ENCODE data around the gene TBX3. TPM values are rescaled to one million over a fixed set of nuclear protein-coding genes. Genes with fewer than 3 reads are reported as not detected.

TBX3 gene
- total RNA-seq, 1 donor from 2014 or later, result 2.0 TPM

- Histone ChIP-seq H3K9me3 (ENCODE audit: insufficient read depth, low read depth, low read length) (no peaks in the 10 kb centered on the region), H3K4me2 (ENCODE audit: low read length) (peak overlapping the region; percentile 49), H3K27ac (ENCODE audit: low read depth, low read length) (peak overlapping the region; percentile 16), H3K4me1 (ENCODE audit: insufficient read depth, low read length) (peaks cover 22% of the 10 kb centered on the region), H3K79me2 (ENCODE audit: insufficient read depth, low read length) (no peaks in the 10 kb centered on the region), H3K27me3 (ENCODE audit: insufficient read depth, low read length) (no peaks in the 10 kb centered on the region), H3K4me3 (ENCODE audit: insufficient read depth, low read depth, low read length) (no peak overlapping the region), H4K20me1 (ENCODE audit: insufficient read depth, low read length) (no peaks in the 10 kb centered on the region), H3K9ac (ENCODE audit: low read length) (peak overlapping the region; percentile 26), H2AFZ (ENCODE audit: low read depth, low read length) (no peak overlapping the region), H3K36me3 (ENCODE audit: insufficient read depth, low read length) (no peaks in the 10 kb centered on the region)
- H3K27me3 Mint-ChIP-seq (ENCODE audit: low read depth, unreplicated experiment), result peaks cover 16% of the 10 kb centered on the region
- H3K4me3 Mint-ChIP-seq (ENCODE audit: unreplicated experiment), result no peak overlapping the region
- FAIRE-seq (no peak), DNase-seq (ENCODE audit: low read depth) (peak; percentile 64)
- no peak overlapping the region for H3K27ac Mint-ChIP-seq (ENCODE audit: unreplicated experiment)
- TF ChIP-seq CTCF (IDR thresholded peaks at IDR 0.05; ENCODE audit: insufficient read depth, low read depth, low read length), result no peak
- no peak for TF ChIP-seq EZH2 (IDR thresholded peaks at IDR 0.05; ENCODE audit: insufficient read depth, low read length)
- H3K9me3 Mint-ChIP-seq (ENCODE audit: unreplicated experiment), result peaks cover 6% of the 10 kb centered on the region
- H3K36me3 Mint-ChIP-seq (ENCODE audit: low read depth, unreplicated experiment), result no peaks in the 10 kb centered on the region
- H3K4me1 Mint-ChIP-seq (ENCODE audit: low read depth, unreplicated experiment), result peaks cover 5% of the 10 kb centered on the region
These were observed 27.8 kb downstream of the TBX3 start for GRCh38 chr12:114655934-114656749.

- Mint-ChIP-seq H3K4me3 (ENCODE audit: unreplicated experiment) (no peak overlapping the region), H3K4me1 (ENCODE audit: low read depth, unreplicated experiment) (no peaks in the 10 kb centered on the region), H3K9me3 (ENCODE audit: unreplicated experiment) (peaks cover 6% of the 10 kb centered on the region), H3K27me3 (ENCODE audit: low read depth, unreplicated experiment) (peaks cover 19% of the 10 kb centered on the region), H3K36me3 (ENCODE audit: low read depth, unreplicated experiment) (no peaks in the 10 kb centered on the region), H3K27ac (ENCODE audit: unreplicated experiment) (no peak overlapping the region)
- H3K4me1 ChIP-seq (ENCODE audit: insufficient read depth, low read length), result no peaks in the 10 kb centered on the region
- H2AFZ ChIP-seq (ENCODE audit: low read depth, low read length), result peak overlapping the region; percentile 10
- H3K79me2 ChIP-seq (ENCODE audit: insufficient read depth, low read length), result no peaks in the 10 kb centered on the region
- no peaks in the 10 kb centered on the region for H3K9me3 ChIP-seq (ENCODE audit: insufficient read depth, low read depth, low read length)
- H3K4me3 ChIP-seq (ENCODE audit: insufficient read depth, low read depth, low read length), result no peak overlapping the region
- no peak overlapping the region for H3K4me2 ChIP-seq (ENCODE audit: low read length)
- H3K27me3 ChIP-seq (ENCODE audit: insufficient read depth, low read length), result peaks cover 2% of the 10 kb centered on the region
- DNase-seq (ENCODE audit: low read depth) (no peak), FAIRE-seq (no peak)
- no peaks in the 10 kb centered on the region for H3K36me3 ChIP-seq (ENCODE audit: insufficient read depth, low read length)
- TF ChIP-seq EZH2 (IDR thresholded peaks at IDR 0.05; ENCODE audit: insufficient read depth, low read length) (no peak), CTCF (IDR thresholded peaks at IDR 0.05; ENCODE audit: insufficient read depth, low read depth, low read length) (no peak)
- H3K27ac ChIP-seq (ENCODE audit: low read depth, low read length), result no peak overlapping the region
- H4K20me1 ChIP-seq (ENCODE audit: insufficient read depth, low read length), result no peaks in the 10 kb centered on the region
- no peak overlapping the region for H3K9ac ChIP-seq (ENCODE audit: low read length)
These were observed 34.4 kb downstream of the TBX3 start for GRCh38 chr12:114649585-114649984.

- no peaks in the 10 kb centered on the region for H3K4me1 Mint-ChIP-seq (ENCODE audit: low read depth, unreplicated experiment)
- FAIRE-seq, result no peak
These were observed 35.3 kb downstream of the TBX3 start for GRCh38 chr12:114648711-114649110.

More at GRCh38 chr12:114648711-114649110, 35.3 kb downstream of the TBX3 start:
- H3K4me1 ChIP-seq (ENCODE audit: insufficient read depth, low read length), result no peaks in the 10 kb centered on the region
- H3K27ac ChIP-seq (ENCODE audit: low read depth, low read length), result no peak overlapping the region
- H3K79me2 ChIP-seq (ENCODE audit: insufficient read depth, low read length), result no peaks in the 10 kb centered on the region
- no peak for TF ChIP-seq CTCF (IDR thresholded peaks at IDR 0.05; ENCODE audit: insufficient read depth, low read depth, low read length)
- no peak for TF ChIP-seq EZH2 (IDR thresholded peaks at IDR 0.05; ENCODE audit: insufficient read depth, low read length)
- H3K4me3 ChIP-seq (ENCODE audit: insufficient read depth, low read depth, low read length), result no peak overlapping the region
- H3K9me3 ChIP-seq (ENCODE audit: insufficient read depth, low read depth, low read length), result no peaks in the 10 kb centered on the region
- H3K27me3 ChIP-seq (ENCODE audit: insufficient read depth, low read length), result peaks cover 2% of the 10 kb centered on the region
- no peak overlapping the region for H2AFZ ChIP-seq (ENCODE audit: low read depth, low read length)
- no peaks in the 10 kb centered on the region for H3K36me3 ChIP-seq (ENCODE audit: insufficient read depth, low read length)
- Mint-ChIP-seq H3K36me3 (ENCODE audit: low read depth, unreplicated experiment) (no peaks in the 10 kb centered on the region), H3K27me3 (ENCODE audit: low read depth, unreplicated experiment) (peaks cover 19% of the 10 kb centered on the region), H3K9me3 (ENCODE audit: unreplicated experiment) (peaks cover 4% of the 10 kb centered on the region), H3K27ac (ENCODE audit: unreplicated experiment) (no peak overlapping the region), H3K4me3 (ENCODE audit: unreplicated experiment) (no peak overlapping the region)
- H4K20me1 ChIP-seq (ENCODE audit: insufficient read depth, low read length), result no peaks in the 10 kb centered on the region
- H3K4me2 ChIP-seq (ENCODE audit: low read length), result no peak overlapping the region
- DNase-seq (ENCODE audit: low read depth), result no peak
- no peak overlapping the region for H3K9ac ChIP-seq (ENCODE audit: low read length)
